Astrocyte (in vitro differentiated cells and primary cell): ENCODE data around the gene PYDC2. TPM values are rescaled to one million over a fixed set of nuclear protein-coding genes. Genes with fewer than 3 reads are reported as not detected.

ENCODE experiments used
- DNase-seq: peaks from one replicate; pipeline ENCODE4 v3.0.0-alpha.2; 2010; ENCODE audit warnings: low read depth
- FAIRE-seq: peaks from 2 replicates; lab custom pipeline; 2011; peaks lifted over from hg19 to GRCh38; lab: Jason Lieb, UNC
- H2AFZ ChIP-seq: 2 replicates; pipeline ENCODE4 v1.6.0; 2012; ENCODE audit warnings: low read depth, low read length, inconsistent platforms
- H3K27ac ChIP-seq: 2 replicates; pipeline ENCODE4 v1.5.1; 2011; ENCODE audit warnings: low read depth, low read length, inconsistent platforms
- H3K27me3 ChIP-seq: 2 replicates; pipeline ENCODE4 v1.6.0; 2011; ENCODE audit warnings: low read length, inconsistent platforms; ENCODE audit not compliant: insufficient read depth
- H3K36me3 ChIP-seq: 2 replicates; pipeline ENCODE4 v1.5.1; 2011; ENCODE audit warnings: low read length, inconsistent platforms; ENCODE audit not compliant: insufficient read depth
- H3K4me1 ChIP-seq: 2 replicates; pipeline ENCODE4 v1.5.1; 2011; ENCODE audit warnings: low read length, inconsistent platforms; ENCODE audit not compliant: insufficient read depth
- H3K4me2 ChIP-seq: 2 replicates; pipeline ENCODE4 v1.6.0; 2012; ENCODE audit warnings: low read length, inconsistent platforms
- H3K4me3 ChIP-seq: 2 replicates; pipeline ENCODE4 v1.5.1; 2011; ENCODE audit warnings: low read depth, mild to moderate bottlenecking, low read length, inconsistent platforms; ENCODE audit not compliant: insufficient read depth
- H3K79me2 ChIP-seq: 2 replicates; pipeline ENCODE4 v1.6.0; 2012; ENCODE audit warnings: mild to moderate bottlenecking, low read length, inconsistent platforms; ENCODE audit not compliant: insufficient read depth
- H3K9ac ChIP-seq: 2 replicates; pipeline ENCODE4 v1.6.0; 2012; ENCODE audit warnings: mild to moderate bottlenecking, low read length, inconsistent platforms
- H3K9me3 ChIP-seq: 2 replicates; pipeline ENCODE4 v1.5.1; 2012; ENCODE audit warnings: low read depth, mild to moderate bottlenecking, low read length, inconsistent platforms; ENCODE audit not compliant: insufficient read depth
- H4K20me1 ChIP-seq: 2 replicates; pipeline ENCODE4 v1.6.0; 2012; ENCODE audit warnings: low read length, inconsistent platforms; ENCODE audit not compliant: insufficient read depth
- H3K27ac Mint-ChIP-seq: one replicate; pipeline ENCODE4 v1.8.0; 2021; ENCODE audit warnings: mild to moderate bottlenecking, mixed read lengths; ENCODE audit not compliant: unreplicated experiment
- H3K27me3 Mint-ChIP-seq: one replicate; pipeline ENCODE4 v1.8.0; 2021; ENCODE audit warnings: low read depth, mixed read lengths; ENCODE audit not compliant: unreplicated experiment
- H3K36me3 Mint-ChIP-seq: one replicate; pipeline ENCODE4 v1.8.0; 2021; ENCODE audit warnings: low read depth, mixed read lengths; ENCODE audit not compliant: unreplicated experiment
- H3K4me1 Mint-ChIP-seq: one replicate; pipeline ENCODE4 v1.8.0; 2021; ENCODE audit warnings: low read depth, mixed read lengths; ENCODE audit not compliant: unreplicated experiment
- H3K4me3 Mint-ChIP-seq: one replicate; pipeline ENCODE4 v1.8.0; 2021; ENCODE audit warnings: mild to moderate bottlenecking, moderate library complexity, mixed read lengths; ENCODE audit not compliant: unreplicated experiment
- H3K9me3 Mint-ChIP-seq: one replicate; pipeline ENCODE4 v1.8.0; 2021; ENCODE audit warnings: mild to moderate bottlenecking, mixed read lengths; ENCODE audit not compliant: unreplicated experiment
- EZH2 ChIP-seq: IDR thresholded peaks from 2 replicates; pipeline ENCODE4 v1.6.1; 2012; ENCODE audit warnings: mild to moderate bottlenecking, low read length, inconsistent platforms; ENCODE audit not compliant: insufficient read depth
- total RNA-seq: library from RNA; stranded (reverse); gene quantifications from 2 replicates; pipeline ENCODE4 v1.2.1, GENCODE V29; 2021
- TF ChIP-seq, protein P1 (sequence below): IDR thresholded peaks from 2 replicates; pipeline ENCODE4 v1.5.1; 2011; ENCODE audit warnings: low read depth, mild to moderate bottlenecking, inconsistent platforms, low read length, moderate library complexity; ENCODE audit not compliant: insufficient read depth

PYDC2 gene
- total RNA-seq, 1 donor from 2014 or later: not detected

DNA sequence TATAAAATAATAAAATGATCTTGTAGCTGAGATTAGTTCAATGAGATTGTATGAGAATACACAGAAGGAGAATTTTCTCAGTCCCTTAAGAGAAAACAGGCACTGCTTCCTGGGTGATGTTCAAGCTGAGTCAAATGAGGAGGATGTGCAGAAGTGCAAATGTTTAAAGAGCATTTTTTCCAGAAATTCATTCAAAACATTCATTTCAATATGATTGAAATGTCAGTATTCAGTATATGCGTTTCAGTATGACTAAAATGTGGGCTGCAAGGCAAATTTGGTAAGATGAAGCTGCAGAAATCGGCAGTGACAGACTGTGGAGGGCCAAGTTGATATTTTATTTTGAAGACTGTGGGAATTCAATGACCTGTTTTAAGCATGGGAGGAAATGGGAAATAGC, 19.3 kb upstream of the PYDC2 start:
- no peaks in the 10 kb centered on the region for H3K36me3 ChIP-seq
- no peaks in the 10 kb centered on the region for H3K27me3 ChIP-seq

DNA sequence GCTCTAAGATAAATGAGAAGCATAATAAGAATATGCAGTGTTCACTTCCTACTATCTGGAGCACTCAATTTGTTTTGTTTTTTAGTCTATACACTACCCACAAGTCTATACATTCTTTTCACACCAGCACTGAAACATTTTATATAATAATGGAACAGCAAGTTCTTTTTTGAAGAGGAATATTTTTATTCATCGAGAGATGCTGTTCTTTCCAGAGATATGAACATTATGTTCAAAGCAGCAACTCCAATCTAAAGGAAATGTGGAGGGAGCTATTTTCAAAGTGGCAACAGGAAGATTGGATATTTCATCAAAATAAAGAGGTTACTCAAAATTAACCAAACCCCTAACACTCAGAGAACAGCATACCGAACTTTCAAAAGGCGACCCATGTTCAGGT, 16.4 kb upstream of the PYDC2 start:
- Mint-ChIP-seq H3K36me3 (no peaks in the 10 kb centered on the region), H3K4me1 (no peaks in the 10 kb centered on the region), H3K4me3 (no peak overlapping the region), H3K27ac (no peak overlapping the region), H3K9me3 (no peaks in the 10 kb centered on the region), H3K27me3 (no peaks in the 10 kb centered on the region)
- no peaks in the 10 kb centered on the region for H3K9me3 ChIP-seq
- no peaks in the 10 kb centered on the region for H3K27me3 ChIP-seq
- H3K9ac ChIP-seq: no peak overlapping the region
- DNase-seq: no peak
- H3K36me3 ChIP-seq: no peaks in the 10 kb centered on the region
- H3K4me1 ChIP-seq: no peaks in the 10 kb centered on the region
- no peak for FAIRE-seq
- H3K4me2 ChIP-seq: no peak overlapping the region
- H3K4me3 ChIP-seq: no peak overlapping the region
- H2AFZ ChIP-seq: no peak overlapping the region
- H4K20me1 ChIP-seq: no peaks in the 10 kb centered on the region
- TF ChIP-seq, protein P1, sequence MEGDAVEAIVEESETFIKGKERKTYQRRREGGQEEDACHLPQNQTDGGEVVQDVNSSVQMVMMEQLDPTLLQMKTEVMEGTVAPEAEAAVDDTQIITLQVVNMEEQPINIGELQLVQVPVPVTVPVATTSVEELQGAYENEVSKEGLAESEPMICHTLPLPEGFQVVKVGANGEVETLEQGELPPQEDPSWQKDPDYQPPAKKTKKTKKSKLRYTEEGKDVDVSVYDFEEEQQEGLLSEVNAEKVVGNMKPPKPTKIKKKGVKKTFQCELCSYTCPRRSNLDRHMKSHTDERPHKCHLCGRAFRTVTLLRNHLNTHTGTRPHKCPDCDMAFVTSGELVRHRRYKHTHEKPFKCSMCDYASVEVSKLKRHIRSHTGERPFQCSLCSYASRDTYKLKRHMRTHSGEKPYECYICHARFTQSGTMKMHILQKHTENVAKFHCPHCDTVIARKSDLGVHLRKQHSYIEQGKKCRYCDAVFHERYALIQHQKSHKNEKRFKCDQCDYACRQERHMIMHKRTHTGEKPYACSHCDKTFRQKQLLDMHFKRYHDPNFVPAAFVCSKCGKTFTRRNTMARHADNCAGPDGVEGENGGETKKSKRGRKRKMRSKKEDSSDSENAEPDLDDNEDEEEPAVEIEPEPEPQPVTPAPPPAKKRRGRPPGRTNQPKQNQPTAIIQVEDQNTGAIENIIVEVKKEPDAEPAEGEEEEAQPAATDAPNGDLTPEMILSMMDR: no peak
- no peak for TF ChIP-seq EZH2
- no peaks in the 10 kb centered on the region for H3K79me2 ChIP-seq
- H3K27ac ChIP-seq: no peak overlapping the region

More for the DNA sequence above, 19.3 kb upstream of the PYDC2 start:
- H3K79me2 ChIP-seq: no peaks in the 10 kb centered on the region
- H4K20me1 ChIP-seq: no peaks in the 10 kb centered on the region
- no peaks in the 10 kb centered on the region for H3K9me3 ChIP-seq
- H3K9ac ChIP-seq: no peak overlapping the region
- H3K4me1 ChIP-seq: no peaks in the 10 kb centered on the region
- FAIRE-seq: no peak
- no peak overlapping the region for H3K4me3 ChIP-seq
- no peak overlapping the region for H3K27ac ChIP-seq
- Mint-ChIP-seq H3K27me3 (peaks cover 4% of the 10 kb centered on the region), H3K4me3 (no peak overlapping the region), H3K4me1 (no peaks in the 10 kb centered on the region), H3K36me3 (no peaks in the 10 kb centered on the region), H3K9me3 (no peaks in the 10 kb centered on the region), H3K27ac (no peak overlapping the region)
- DNase-seq: no peak
- H3K4me2 ChIP-seq: no peak overlapping the region
- TF ChIP-seq EZH2: no peak
- TF ChIP-seq, protein P1: no peak
- no peak overlapping the region for H2AFZ ChIP-seq

DNA sequence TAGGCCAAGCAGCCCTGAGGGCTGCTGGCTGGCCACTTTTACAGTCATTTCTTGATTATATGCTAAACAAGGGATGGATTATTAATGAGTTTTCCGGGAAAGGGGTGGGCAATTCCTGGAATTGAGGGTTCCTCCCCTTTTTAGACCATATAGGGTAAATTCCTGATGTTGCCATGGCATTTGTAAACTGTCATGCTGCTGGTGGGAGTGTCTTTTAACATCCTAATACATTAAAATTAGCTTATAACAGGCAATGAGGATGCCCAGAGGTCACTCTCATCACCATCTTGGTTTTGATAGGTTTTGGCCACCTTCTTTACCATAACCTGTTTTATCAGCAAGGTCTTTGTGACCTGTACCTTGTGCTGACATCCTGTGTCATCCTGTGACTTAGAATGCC, 11.7 kb upstream of the PYDC2 start:
- TF ChIP-seq EZH2: no peak
- TF ChIP-seq, protein P1: no peak
- no peaks in the 10 kb centered on the region for H3K4me1 Mint-ChIP-seq
- no peak overlapping the region for H3K27ac ChIP-seq
- H3K9me3 ChIP-seq: no peaks in the 10 kb centered on the region
- DNase-seq (no peak), FAIRE-seq (no peak)
- H3K27ac Mint-ChIP-seq: no peak overlapping the region
- no peak overlapping the region for H2AFZ ChIP-seq
- no peaks in the 10 kb centered on the region for H3K79me2 ChIP-seq
- H3K4me3 ChIP-seq: no peak overlapping the region
- H3K36me3 ChIP-seq: no peaks in the 10 kb centered on the region
- no peaks in the 10 kb centered on the region for H3K4me1 ChIP-seq
- H3K9me3 Mint-ChIP-seq: no peaks in the 10 kb centered on the region
- H3K4me3 Mint-ChIP-seq: no peak overlapping the region
- H3K27me3 ChIP-seq: no peaks in the 10 kb centered on the region
- no peaks in the 10 kb centered on the region for H4K20me1 ChIP-seq
- no peaks in the 10 kb centered on the region for H3K36me3 Mint-ChIP-seq
- no peak overlapping the region for H3K9ac ChIP-seq
- H3K27me3 Mint-ChIP-seq: no peaks in the 10 kb centered on the region
- no peak overlapping the region for H3K4me2 ChIP-seq
